ENCODE measurements around the gene IQGAP2. TPM values are rescaled to one million over a fixed set of nuclear protein-coding genes. Genes with fewer than 3 reads are reported as not detected.

Gene IQGAP2
- total and polyA plus RNA-seq, 2 of the 8 experiments (the other 6 are each of a cell fraction or from before 2014, with no cell fraction given) = 19.7 to 66.0 TPM

GRCh38 chr5:76376866-76377230 lies 26.2 kb upstream of the IQGAP2 start:
- Histone ChIP-seq H3K4me2 (ENCODE audit: insufficient read depth in 1 of 2, low read depth in 2 of 2, low read length in 2 of 2) (no peak overlapping the region), H3K23ac (ENCODE audit: insufficient read length) (no peak overlapping the region), H3K23me2 (ENCODE audit: low read depth, low read length) (no peaks in the 10 kb centered on the region), H4K8ac (ENCODE audit: extremely low read depth, insufficient read depth, low read length) (no peak overlapping the region), H3K14ac (ENCODE audit: insufficient read length) (no peak overlapping the region), H3K36me3 (ENCODE audit: control insufficient read depth in 2 of 4, insufficient read depth in 4 of 4, low read length in 3 of 4) (no peaks in the 10 kb centered on the region), H3K79me2 (ENCODE audit: control insufficient read depth in 1 of 2, insufficient read depth in 2 of 2, low read length in 2 of 2) (no peaks in the 10 kb centered on the region), H3K9me3 (ENCODE audit: insufficient read depth in 2 of 2, low read depth in 1 of 2, low read length in 1 of 2) (no peaks in the 10 kb centered on the region), H3K18ac (ENCODE audit: extremely low read depth, low read length) (no peak overlapping the region), H2BK120ac (replicated peaks; ENCODE audit: low read depth, low read length) (no peak overlapping the region), H4K91ac (replicated peaks; ENCODE audit: insufficient read length, low read length) (no peak overlapping the region), H3K9ac (replicated peaks in 1 of 4; ENCODE audit: extremely low read depth in 1 of 4, low read depth in 3 of 4, low read length in 3 of 4) (no peak overlapping the region), H3K27ac (ENCODE audit: low read depth, low read length) (no peak overlapping the region), H2BK12ac (ENCODE audit: low read depth, low read length) (no peak overlapping the region), H2AK5ac (ENCODE audit: low read depth, low read length) (no peak overlapping the region), H3K79me1 (ENCODE audit: low read depth, low read length) (no peaks in the 10 kb centered on the region), H2AFZ (ENCODE audit: low read length) (no peak overlapping the region), H3K4ac (replicated peaks; ENCODE audit: insufficient read length, low read depth, low read length) (no peak overlapping the region), H3K27me3 (replicated peaks in 1 of 4; ENCODE audit: control insufficient read depth in 3 of 4, extremely low read depth in 1 of 4, insufficient read depth in 3 of 4, low read length in 3 of 4) (no peaks in the 10 kb centered on the region), H4K20me1 (replicated peaks in 1 of 2; ENCODE audit: control insufficient read depth in 1 of 2, insufficient read depth in 2 of 2, low read length in 2 of 2) (no peaks in the 10 kb centered on the region), H2BK5ac (ENCODE audit: low read depth, low read length) (no peak overlapping the region), H4K5ac (ENCODE audit: insufficient read length, low read depth, low read length) (no peak overlapping the region), H2BK15ac (ENCODE audit: low read length) (no peak overlapping the region), H3K4me3 (ENCODE audit: extremely low read depth in 1 of 4, insufficient read depth in 2 of 4, low read depth in 3 of 4, low read length in 4 of 4) (no peak overlapping the region), H3K56ac (replicated peaks; ENCODE audit: insufficient read length, low read depth, low read length) (no peak overlapping the region), H2BK20ac (ENCODE audit: low read length) (no peak overlapping the region), H3K4me1 (replicated peaks in 1 of 4; ENCODE audit: control insufficient read depth in 3 of 4, insufficient read depth in 4 of 4, low read length in 3 of 4) (peaks cover 0 to 3% (median under 1%) of the 10 kb centered on the region in 4 experiments; a peak in 1 of 7 replicates)
- ChIA-PET POLR2A (ENCODE audit: partially characterized antibody) (no interaction called here), CTCF (ENCODE audit: partially characterized antibody) (interaction anchor here (0.7 kb wide), 1 partner anchor 27 kb away, joined by 3 read pairs; the partner anchor contains the start of gene IQGAP2)
- WGBS, 2 experiments (ENCODE audit: extremely low coverage in 1 of 2, insufficient coverage in 1 of 2, insufficient read length in 1 of 2, insufficient replicate concordance in 2 of 2, low coverage in 1 of 2, low lambda C conversion rate in 2 of 2, missing lambda C conversion rate in 1 of 2) = 88% methylated on average over 3 of the region's 3 CpGs; no CpG with 5 or more reads in 1 of the 2 experiments
- DNase-seq (ENCODE audit: low read depth in 1 of 2, low spot score in 2 of 2) (no peak), FAIRE-seq (no peak)
- TF ChIP-seq JUN (IDR thresholded peaks at IDR 0.05; ENCODE audit: low read depth, low read length) = no peak
- no peak for TF ChIP-seq MAFK (IDR thresholded peaks at IDR 0.05; ENCODE audit: low read depth, low read length)

Data from H1 (cell line).